ENCODE measurements around the gene DAGLA.

DAGLA gene

DNA sequence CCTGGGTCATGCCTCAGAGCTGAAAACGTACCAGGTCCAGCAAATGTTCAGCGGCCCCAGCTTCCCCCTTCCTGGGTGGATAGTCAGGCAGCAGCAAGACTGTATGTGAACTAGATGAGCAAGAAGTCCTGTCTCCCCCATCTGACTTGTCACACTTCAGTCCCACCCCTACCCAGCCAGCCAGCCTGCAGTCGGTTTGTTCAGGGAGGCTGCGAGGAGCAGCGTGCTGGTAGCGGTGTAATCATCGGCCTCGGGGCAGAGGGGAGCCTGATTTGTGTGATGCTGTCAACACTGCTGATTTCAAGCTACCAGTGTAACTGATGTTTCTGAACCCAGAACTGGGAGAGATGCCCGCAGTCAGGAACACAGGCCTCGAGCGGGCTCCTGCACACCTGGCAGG is 102.7 kb downstream of the DAGLA start:
- DNase-seq = no peak

DNA sequence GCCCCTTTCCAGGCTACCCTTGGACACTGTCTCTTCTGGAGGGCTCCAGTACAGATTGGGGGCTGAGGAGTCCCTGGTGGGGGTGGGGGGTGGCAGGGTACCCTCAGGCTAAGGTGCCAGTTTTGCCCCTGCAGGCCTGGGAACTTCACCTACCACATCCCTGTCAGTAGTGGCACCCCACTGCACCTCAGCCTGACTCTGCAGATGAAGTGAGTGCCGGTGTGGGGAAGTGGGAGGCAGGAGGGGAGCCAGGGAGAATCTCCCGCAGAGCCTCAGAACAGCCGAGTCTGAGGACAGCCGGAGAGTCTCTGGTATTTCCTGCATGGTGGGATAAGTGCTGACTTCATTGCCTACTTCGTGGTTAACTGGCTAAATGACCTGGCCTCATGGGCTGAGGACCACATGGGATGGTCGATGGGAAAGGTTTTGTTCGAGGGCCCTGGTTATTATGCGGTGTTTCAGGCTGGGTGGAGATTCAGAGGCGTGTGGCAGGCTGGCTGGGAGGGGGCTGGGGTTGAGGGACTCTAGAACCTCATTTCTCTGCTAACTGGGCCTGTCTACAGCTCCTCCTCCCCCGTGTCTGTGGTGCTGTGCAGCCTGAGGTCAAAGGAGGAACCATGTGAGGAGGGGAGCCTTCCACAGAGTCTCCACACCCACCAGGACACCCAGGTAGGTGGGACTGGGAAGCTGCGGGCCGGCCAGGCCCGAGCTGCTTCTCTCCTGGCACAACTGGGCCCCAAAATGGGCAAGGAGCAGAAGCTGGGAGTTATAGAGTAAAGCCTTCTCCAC is 103.7 kb downstream of the DAGLA start:
- no peak for DNase-seq

DNA sequence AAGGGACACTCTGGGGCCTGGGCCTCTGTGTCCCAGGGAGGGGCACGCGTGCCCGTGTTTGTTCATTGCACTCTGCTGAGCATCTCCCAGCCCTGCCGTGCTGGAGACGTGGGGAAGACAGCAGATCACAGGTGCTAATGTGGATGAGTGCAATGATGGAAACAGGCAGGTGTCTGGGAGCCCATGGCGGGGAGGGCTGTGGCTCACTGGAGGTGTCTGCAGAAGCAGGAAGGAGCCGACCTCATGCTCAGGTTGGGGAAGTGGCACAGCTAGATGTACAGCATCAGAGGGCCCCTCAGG is 104.3 kb downstream of the DAGLA start:
- DNase-seq = no peak

DNA sequence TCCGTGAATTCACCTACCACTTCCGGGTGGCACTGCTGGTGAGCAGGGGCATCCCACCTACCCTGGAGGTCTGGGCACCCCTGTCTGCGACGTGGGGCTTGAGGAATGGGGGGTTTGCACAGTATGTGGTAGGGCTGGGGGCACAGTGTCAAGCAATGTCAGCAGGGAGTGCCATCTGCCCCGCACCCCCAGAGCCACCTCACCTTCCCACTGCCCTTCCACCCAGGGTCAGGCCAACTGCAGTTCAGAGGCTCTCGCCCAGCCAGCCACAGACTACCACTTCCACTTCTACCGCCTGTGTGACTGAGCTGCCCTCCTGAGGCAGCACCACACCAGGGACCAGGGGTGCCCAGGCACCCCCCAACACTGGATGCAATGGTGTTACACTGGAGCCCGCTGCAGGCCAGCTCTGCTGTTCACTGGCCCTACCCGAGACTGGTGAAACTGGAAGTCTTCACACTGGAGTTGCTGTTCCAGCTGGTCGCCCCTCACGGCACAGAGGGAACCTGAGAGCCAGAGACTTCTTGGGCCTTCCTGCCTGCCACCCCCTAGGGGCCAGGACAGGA is 105.7 kb downstream of the DAGLA start:
- no peak for DNase-seq

DNA sequence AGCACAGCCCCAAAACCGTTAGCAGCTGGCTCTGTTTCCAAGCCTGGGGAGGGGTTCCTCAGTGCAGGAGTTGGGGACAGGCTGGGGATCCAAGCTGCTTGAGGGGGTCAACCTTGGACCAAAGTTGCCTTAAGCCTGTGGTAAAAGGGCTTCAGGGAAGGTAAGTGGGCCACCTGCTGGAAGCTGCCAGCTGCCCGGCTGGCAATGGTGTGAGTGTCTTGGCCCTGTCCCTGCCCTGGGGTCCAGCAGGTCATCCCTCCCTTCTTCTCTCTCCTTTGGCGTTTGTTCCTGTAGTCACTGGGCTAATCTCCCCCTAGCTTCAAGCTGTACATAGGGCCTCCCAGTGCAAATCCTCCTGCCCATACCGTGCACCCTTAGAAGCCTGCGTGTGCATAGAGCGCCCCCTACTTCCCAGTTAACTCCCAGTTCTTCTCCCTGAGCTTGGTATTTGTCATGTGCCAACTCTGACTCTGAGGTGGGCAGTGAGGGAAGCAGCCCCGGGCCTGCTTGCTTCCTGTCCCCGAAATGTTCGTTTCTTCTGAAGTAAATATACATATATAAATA is 107.8 kb downstream of the DAGLA start:
- DNase-seq = peak; percentile 42 to 51

DNA sequence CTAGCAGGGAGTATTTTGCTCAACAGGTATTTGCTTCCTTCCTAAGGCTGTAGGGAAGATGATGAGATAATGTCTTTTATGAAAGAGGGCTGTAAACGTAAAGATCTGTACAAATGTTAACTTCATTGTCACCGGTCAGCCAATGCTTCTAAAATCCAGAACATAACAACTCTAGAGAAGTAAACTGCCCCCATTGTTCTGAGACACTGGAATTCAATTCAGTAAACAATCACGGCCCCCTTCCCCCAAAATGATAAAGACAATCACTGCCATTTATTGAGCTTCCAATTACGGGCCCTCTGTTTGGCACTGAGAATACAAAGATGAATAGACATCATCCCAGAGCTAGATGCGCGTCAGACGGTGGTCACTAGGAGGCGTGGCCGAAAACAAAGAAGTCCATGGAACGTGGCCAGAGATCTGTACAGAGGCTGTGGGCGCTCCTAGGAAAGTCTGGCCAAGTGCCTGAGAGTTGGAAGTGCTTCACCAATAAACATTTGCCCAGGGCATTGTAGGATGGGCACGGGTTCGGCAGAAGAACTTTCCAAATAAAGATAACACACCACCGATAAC is 111.6 kb downstream of the DAGLA start:
- peak; percentile 30 to 39 for DNase-seq

DNA sequence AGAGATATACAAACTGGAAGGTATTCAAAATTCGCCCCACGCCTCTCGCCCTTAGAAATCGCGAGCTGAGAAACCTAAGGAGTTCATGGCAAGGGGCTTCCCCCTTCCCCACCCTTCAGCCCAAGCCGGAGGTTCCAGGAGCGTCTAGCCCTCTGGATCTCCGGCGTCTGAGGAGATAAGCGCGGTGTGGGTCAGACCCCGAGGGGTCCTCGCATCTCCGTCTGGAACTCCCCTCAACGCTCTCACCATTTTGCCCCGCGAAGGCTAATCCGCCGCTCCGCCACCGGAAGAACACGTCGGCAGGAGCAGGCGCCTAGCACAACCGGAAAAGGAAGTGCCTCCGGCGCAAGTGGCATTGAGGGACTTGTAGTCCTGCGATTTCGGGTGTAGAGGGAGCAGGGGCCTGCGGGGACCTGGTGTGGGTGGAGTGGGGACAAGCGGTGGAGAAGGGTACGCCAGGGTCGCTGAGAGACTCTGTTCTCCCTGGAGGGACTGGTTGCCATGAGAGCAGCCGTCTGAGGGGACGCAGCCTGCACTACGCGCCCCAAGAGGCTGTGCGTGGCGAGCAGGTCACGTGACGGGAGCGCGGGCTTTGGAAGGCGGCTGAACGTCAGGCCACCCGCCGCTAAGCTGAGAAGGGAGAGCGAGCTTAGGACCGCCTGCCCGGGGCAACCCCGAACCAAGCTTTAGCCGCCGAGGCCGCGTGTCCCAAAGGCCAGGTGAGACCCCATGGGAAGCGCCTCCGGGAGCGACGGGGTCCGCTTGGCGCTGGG is 112.3 kb downstream of the DAGLA start, which contains the start of the genes FEN1 and TMEM258:
FEN1 (plus strand) TSS at position 602 of the 773 bp plus-strand sequence. CDS start 2,451 bp downstream, outside the sequence.
TMEM258 (minus strand) TSS at position 290 of the 773 bp plus-strand sequence; CDS start at position 249, 41 bp downstream.
- peak; percentile 83 to 89 for DNase-seq

DNA sequence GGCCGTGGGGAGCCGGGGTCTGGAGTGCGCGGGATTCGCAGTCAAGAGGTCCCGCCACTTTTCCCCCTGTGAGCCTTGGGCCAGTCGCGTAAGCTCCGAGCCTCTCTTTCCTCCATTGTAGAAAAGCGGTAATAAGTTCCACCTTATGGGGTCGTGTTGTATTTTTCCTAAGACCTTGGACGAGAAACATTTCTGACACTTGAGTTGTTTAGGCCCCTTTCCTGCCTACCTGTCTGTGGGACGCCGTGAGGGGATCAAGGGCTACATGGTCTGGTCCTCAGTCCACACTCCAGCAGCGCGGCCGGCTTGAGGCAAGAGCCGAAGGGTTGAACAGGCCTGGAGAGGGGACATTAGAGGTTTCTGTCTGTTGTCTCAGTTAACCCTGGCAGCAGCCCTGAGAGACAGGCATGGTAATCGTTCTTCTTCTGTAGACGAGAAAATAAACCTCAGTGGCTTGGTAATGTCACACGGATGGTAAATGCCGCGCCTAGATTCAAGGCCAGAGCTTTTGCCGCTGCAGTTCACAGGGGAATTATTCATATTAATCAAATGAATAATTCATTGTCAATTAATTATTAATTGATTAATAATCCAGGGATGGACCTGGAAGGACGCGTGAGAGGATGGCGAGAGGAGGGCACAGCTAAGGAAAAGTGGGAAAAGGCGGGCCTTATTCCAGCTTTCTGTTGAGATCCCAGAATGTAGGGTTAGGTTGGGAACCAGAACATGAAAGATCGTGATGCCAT is 113.1 kb downstream of the DAGLA start:
- DNase-seq = peak in 1 of 2 experiments; percentile 47

DNA sequence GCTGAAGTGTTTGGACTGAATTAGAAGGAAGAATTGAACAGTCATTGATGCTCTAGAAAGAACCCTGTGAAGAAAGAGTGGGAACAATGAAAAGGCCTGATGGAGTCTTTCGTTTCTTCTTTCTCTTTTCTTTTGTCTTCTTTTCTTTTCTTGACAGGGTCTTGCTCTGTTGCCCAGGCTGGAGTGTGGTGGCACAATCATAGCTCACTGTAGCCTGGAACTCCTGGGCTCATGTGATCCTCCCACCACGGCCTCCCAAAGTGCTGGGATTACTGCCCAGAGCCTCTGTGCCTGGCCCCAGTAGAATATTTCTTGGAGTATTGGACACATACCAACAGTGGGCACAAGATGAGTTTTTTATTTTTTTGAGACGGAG is 113.6 kb downstream of the DAGLA start:
- no peak for DNase-seq

DNA sequence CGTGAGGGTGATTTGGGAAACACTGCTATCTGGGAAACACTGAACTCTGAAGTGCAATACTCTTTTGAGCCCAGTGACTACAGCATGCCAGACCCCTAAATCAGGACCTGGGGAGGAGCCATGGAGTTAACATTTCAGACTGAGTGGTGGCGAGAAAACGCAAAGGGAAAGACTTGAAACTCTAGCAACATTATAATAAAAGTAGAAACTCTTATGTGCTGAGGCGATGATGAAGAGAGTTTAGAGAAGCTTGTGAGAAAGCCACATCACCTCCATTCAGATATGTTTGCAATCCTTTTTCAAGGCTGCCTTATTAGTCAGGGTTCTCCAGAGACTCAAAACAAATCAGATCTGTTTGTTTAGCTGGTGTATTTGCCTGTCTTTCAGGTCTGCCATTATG is 114.4 kb downstream of the DAGLA start:
- no peak for DNase-seq

DNA sequence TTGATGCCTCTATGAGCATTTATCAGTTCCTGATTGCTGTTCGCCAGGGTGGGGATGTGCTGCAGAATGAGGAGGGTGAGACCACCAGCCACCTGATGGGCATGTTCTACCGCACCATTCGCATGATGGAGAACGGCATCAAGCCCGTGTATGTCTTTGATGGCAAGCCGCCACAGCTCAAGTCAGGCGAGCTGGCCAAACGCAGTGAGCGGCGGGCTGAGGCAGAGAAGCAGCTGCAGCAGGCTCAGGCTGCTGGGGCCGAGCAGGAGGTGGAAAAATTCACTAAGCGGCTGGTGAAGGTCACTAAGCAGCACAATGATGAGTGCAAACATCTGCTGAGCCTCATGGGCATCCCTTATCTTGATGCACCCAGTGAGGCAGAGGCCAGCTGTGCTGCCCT is 115.3 kb downstream of the DAGLA start:
- no peak for DNase-seq

DNA sequence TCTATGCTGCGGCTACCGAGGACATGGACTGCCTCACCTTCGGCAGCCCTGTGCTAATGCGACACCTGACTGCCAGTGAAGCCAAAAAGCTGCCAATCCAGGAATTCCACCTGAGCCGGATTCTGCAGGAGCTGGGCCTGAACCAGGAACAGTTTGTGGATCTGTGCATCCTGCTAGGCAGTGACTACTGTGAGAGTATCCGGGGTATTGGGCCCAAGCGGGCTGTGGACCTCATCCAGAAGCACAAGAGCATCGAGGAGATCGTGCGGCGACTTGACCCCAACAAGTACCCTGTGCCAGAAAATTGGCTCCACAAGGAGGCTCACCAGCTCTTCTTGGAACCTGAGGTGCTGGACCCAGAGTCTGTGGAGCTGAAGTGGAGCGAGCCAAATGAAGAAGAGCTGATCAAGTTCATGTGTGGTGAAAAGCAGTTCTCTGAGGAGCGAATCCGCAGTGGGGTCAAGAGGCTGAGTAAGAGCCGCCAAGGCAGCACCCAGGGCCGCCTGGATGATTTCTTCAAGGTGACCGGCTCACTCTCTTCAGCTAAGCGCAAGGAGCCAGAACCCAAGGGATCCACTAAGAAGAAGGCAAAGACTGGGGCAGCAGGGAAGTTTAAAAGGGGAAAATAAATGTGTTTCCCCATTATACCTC is 115.8 kb downstream of the DAGLA start:
- no peak for DNase-seq

Measured in AML-193 (cell line).